ENCODE results near the gene DCST2. TPM values are rescaled to one million over a fixed set of nuclear protein-coding genes. Genes with fewer than 3 reads are reported as not detected.

Gene DCST2
- total RNA-seq, 4 donors from 2014 or later, result 0.33 to 4.2 (median 0.50) TPM; not detected in 1

GRCh38 chr1:155072531-155073289, 39.1 kb upstream of the DCST2 start:
- no peaks in the 10 kb centered on the region for H3K27me3 ChIP-seq
- H3K4me3 ChIP-seq (replicated peaks in 1 of 3), result no peak overlapping the region
- intact Hi-C loops (cut with DNase I), result no loop called here
- DNase-seq, result no peak
- no peak overlapping the region for H3K27ac ChIP-seq
- no peaks in the 10 kb centered on the region for H3K9me3 ChIP-seq
- WGBS, 2 donors, result 57 to 64% methylated on average over 5 to 7 of the region's 7 CpGs
- peaks cover 6 to 16% of the 10 kb centered on the region in 2 donors for H3K4me1 ChIP-seq
- no peak for TF ChIP-seq CTCF (IDR thresholded peaks at IDR 0.05)
- no peak for TF ChIP-seq POLR2A (IDR thresholded peaks at IDR 0.05)
- H3K36me3 ChIP-seq, result no peaks in the 10 kb centered on the region

GRCh38 chr1:155071701-155072100, 38.1 kb upstream of the DCST2 start:
- 53 to 57% methylated on average over 14 of the region's 14 CpGs for WGBS, 2 donors
- Histone ChIP-seq H3K36me3 (no peaks in the 10 kb centered on the region), H3K4me1 (peaks cover 6 to 16% of the 10 kb centered on the region in 2 donors), H3K27me3 (no peaks in the 10 kb centered on the region), H3K27ac (no peak overlapping the region), H3K4me3 (replicated peaks in 1 of 3) (peak overlapping the region in 1 of 3 donors; percentile 30), H3K9me3 (no peaks in the 10 kb centered on the region)
- intact Hi-C loops (cut with DNase I), result no loop called here
- DNase-seq, result no peak
- no peak for TF ChIP-seq POLR2A (IDR thresholded peaks at IDR 0.05)
- TF ChIP-seq CTCF (IDR thresholded peaks at IDR 0.05), result no peak

GRCh38 chr1:155070721-155071569, 37.4 kb upstream of the DCST2 start:
- Histone ChIP-seq H3K4me1 (peaks cover 6 to 16% of the 10 kb centered on the region in 2 donors), H3K27me3 (no peaks in the 10 kb centered on the region), H3K4me3 (replicated peaks in 1 of 3) (peak overlapping the region in 2 of 3 donors; percentile 27 to 30), H3K36me3 (no peaks in the 10 kb centered on the region), H3K27ac (no peak overlapping the region), H3K9me3 (no peaks in the 10 kb centered on the region)
- 6 to 12% methylated on average over 31 to 41 of the region's 61 CpGs for WGBS, 2 donors
- TF ChIP-seq POLR2A (IDR thresholded peaks at IDR 0.05) (no peak), CTCF (IDR thresholded peaks at IDR 0.05) (peak in 5 of 6 experiments; percentile 20 to 49 (median 30))
- intact Hi-C loops (cut with DNase I), result no loop called here
- DNase-seq, result peak; percentile 74 to 75

- Histone ChIP-seq H3K9me3 (no peaks in the 10 kb centered on the region), H3K36me3 (no peaks in the 10 kb centered on the region), H3K4me1 (peaks cover 6 to 16% of the 10 kb centered on the region in 2 donors), H3K4me3 (replicated peaks in 1 of 3) (no peak overlapping the region), H3K27me3 (no peaks in the 10 kb centered on the region), H3K27ac (no peak overlapping the region)
- intact Hi-C loops (cut with DNase I), result no loop called here
- TF ChIP-seq CTCF (IDR thresholded peaks at IDR 0.05), result no peak
- no peak for TF ChIP-seq POLR2A (IDR thresholded peaks at IDR 0.05)
- WGBS, 2 donors, result 32 to 53% methylated on average over 6 to 25 of the region's 28 CpGs
- no peak for DNase-seq
These were observed 36.6 kb upstream of the DCST2 start for GRCh38 chr1:155070158-155070621.
